Endothelial cell of umbilical vein (primary cell): ENCODE results near the gene MYLK. TPM values are rescaled to one million over a fixed set of nuclear protein-coding genes. Genes with fewer than 3 reads are reported as not detected.

Source experiments
- BruUV-seq: library from RNA; stranded (reverse); fragments of 400-500 nt; replicated peaks from 2 replicates; lab custom pipeline; 2021; lab: Mats Ljungman, UMichigan
- CTCF ChIA-PET: fragments of 300-600, 350-600 bp; sonication (Branson Sonifier 250); formaldehyde crosslinking; loops from one replicate; lab custom pipeline; 2021; ENCODE audit warnings: antibody characterized with exemption, inconsistent platforms; lab: Charles Lee
- POLR2A ChIA-PET: fragments of 300-600, 350-600 bp; sonication (Branson Sonifier 250); formaldehyde crosslinking; loops from one replicate; lab custom pipeline; 2021; ENCODE audit warnings: antibody characterized with exemption, inconsistent platforms; lab: Charles Lee
- DNase-seq: peaks from one replicate; pipeline ENCODE4 v3.0.0-alpha.2; 2011; ENCODE audit warnings: low read depth, low spot score
- FAIRE-seq: peaks from 2 replicates; lab custom pipeline; 2011; peaks lifted over from hg19 to GRCh38; lab: Jason Lieb, UNC
- H2AFZ ChIP-seq: 2 replicates; pipeline ENCODE4 v1.6.0; 2012; ENCODE audit warnings: low read depth, low read length, control low read depth, inconsistent platforms
- H3K27ac ChIP-seq: 2 replicates; pipeline ENCODE4 v1.5.1; 2011; ENCODE audit warnings: low read depth, mild to moderate bottlenecking, control low read depth, low read length, moderate library complexity; ENCODE audit not compliant: insufficient read depth
- H3K27me3 ChIP-seq, 2 experiments: 2 replicates each; pipeline versions ENCODE4 v1.6.0 to v1.6.1; 2011; ENCODE audit warnings: low read length in 2 of 2, mixed read lengths in 1 of 2; ENCODE audit not compliant: control insufficient read depth in 2 of 2, insufficient read depth in 2 of 2
- H3K36me3 ChIP-seq, 2 experiments: 2 replicates in 1 of 2; 3 replicates in 1 of 2; pipeline ENCODE4 v1.5.1; 2011; ENCODE audit warnings: low read length in 2 of 2, mild to moderate bottlenecking in 1 of 2, moderate library complexity in 1 of 2; ENCODE audit not compliant: control insufficient read depth in 2 of 2, insufficient read depth in 2 of 2; ENCODE audit errors: extremely low read depth in 1 of 2
- H3K4me1 ChIP-seq: 3 replicates; pipeline ENCODE4 v1.5.1; 2011; ENCODE audit warnings: mild to moderate bottlenecking, low read length; ENCODE audit not compliant: control insufficient read depth, insufficient read depth; ENCODE audit errors: extremely low read depth
- H3K4me2 ChIP-seq: 2 replicates; pipeline ENCODE4 v1.6.1; 2011; ENCODE audit warnings: low read length, control low read depth, mixed read lengths; ENCODE audit not compliant: insufficient read depth
- H3K4me3 ChIP-seq, 3 experiments: fragments of 200-600 bp in 1 of 3; sonication (generic), shearing (Covaris generic) in 1 of 3; replicated peaks in 1 of 3; 2 replicates each; pipeline ENCODE4 v1.5.1; 2011 to 2016; ENCODE audit warnings: control low read depth in 3 of 3, low read length in 3 of 3, mild to moderate bottlenecking in 2 of 3, inconsistent platforms in 1 of 3, low read depth in 1 of 3, moderate library complexity in 1 of 3; ENCODE audit not compliant: insufficient read depth in 1 of 3
- H3K79me2 ChIP-seq: 2 replicates; pipeline ENCODE4 v1.6.0; 2012; ENCODE audit warnings: low read length, inconsistent platforms; ENCODE audit not compliant: control insufficient read depth, insufficient read depth
- H3K9ac ChIP-seq: replicated peaks from 2 replicates; pipeline ENCODE3; 2011; ENCODE audit warnings: low read length, control low read depth; ENCODE audit not compliant: insufficient read depth; ENCODE audit errors: extremely low read depth
- H3K9me1 ChIP-seq: replicated peaks from 3 replicates; pipeline ENCODE4 v1.6.0; 2011; ENCODE audit warnings: mild to moderate bottlenecking, low read length; ENCODE audit not compliant: control insufficient read depth, insufficient read depth; ENCODE audit errors: extremely low read depth
- H3K9me3 ChIP-seq: replicated peaks from 2 replicates; pipeline ENCODE4 v1.5.1; 2012; ENCODE audit warnings: low read length, inconsistent platforms; ENCODE audit not compliant: control insufficient read depth, insufficient read depth
- H4K20me1 ChIP-seq: replicated peaks from 2 replicates; pipeline ENCODE3; 2011; ENCODE audit warnings: mild to moderate bottlenecking, low read length; ENCODE audit not compliant: control insufficient read depth, insufficient read depth; ENCODE audit errors: extremely low read depth
- EZH2 ChIP-seq: IDR thresholded peaks from 2 replicates; pipeline ENCODE4 v1.6.1; 2012; ENCODE audit warnings: borderline replicate concordance, low read depth, mild to moderate bottlenecking, moderate library complexity, low read length, inconsistent platforms; ENCODE audit not compliant: severe bottlenecking
- FOS ChIP-seq: IDR thresholded peaks from 2 replicates; pipeline ENCODE4 v1.6.1; 2011; ENCODE audit warnings: mild to moderate bottlenecking, low read length, moderate library complexity, borderline replicate concordance; ENCODE audit not compliant: insufficient read depth
- JUN ChIP-seq: IDR thresholded peaks from 2 replicates; pipeline ENCODE4 v1.6.1; 2011; ENCODE audit warnings: borderline replicate concordance, low read depth; ENCODE audit not compliant: insufficient read length, insufficient read depth
- MYC ChIP-seq: IDR thresholded peaks from one replicate; pipeline ENCODE4 v1.6.1; 2011; ENCODE audit warnings: mild to moderate bottlenecking, low read depth, low read length
- POLR2A ChIP-seq: IDR thresholded peaks from 2 replicates; pipeline ENCODE4 v1.6.1; 2012; ENCODE audit warnings: low read depth, mild to moderate bottlenecking, control low read depth, low read length
- POLR2AphosphoS5 ChIP-seq: IDR thresholded peaks from 2 replicates; pipeline ENCODE4 v1.6.1; 2012; ENCODE audit warnings: low read depth, mild to moderate bottlenecking, control low read depth, low read length, moderate library complexity; ENCODE audit not compliant: insufficient read depth
- dilution Hi-C: fragments of 300-500 bp; cut with MboI; formaldehyde crosslinking; loops from one replicate; pipeline ENCODE4 v1.15.0; 2019; ENCODE audit warnings: low sequenced_read_pairs; ENCODE audit not compliant: extremely low pct_ligation_motif_present
- intact Hi-C: fragments of 100-400 bp; cut with micrococcal nuclease; formaldehyde crosslinking; loops from one replicate; pipeline ENCODE4 v1.10.0; 2022
- polyA plus RNA-seq, 4 experiments: library from polyadenylated mRNA; depleted of rRNA in 3 of 4; stranded (reverse) in 3 of 4; unstranded in 1 of 4; fragments of >200 nt; gene quantifications; 2 replicates each; pipeline versions ENCODE4 v1.2.1 to v1.2.3, GENCODE V29; 2011 to 2012; ENCODE audit warnings: missing spikeins in 1 of 4
- total RNA-seq: library from RNA; stranded (reverse); gene quantifications from 2 replicates; pipeline ENCODE4 v1.2.3, GENCODE V29; 2021
- TF ChIP-seq, protein P1 (sequence below), 2 donors: IDR thresholded peaks; 1 replicate in 1 of 2; 2 replicates in 1 of 2; pipeline ENCODE4 v1.5.1; 2011; ENCODE audit warnings: low read length in 2 of 2, mild to moderate bottlenecking in 2 of 2, moderate library complexity in 2 of 2, control low read depth in 1 of 2, inconsistent platforms in 1 of 2, low read depth in 1 of 2; ENCODE audit not compliant: insufficient read depth in 1 of 2; ENCODE audit errors: extremely low read depth in 1 of 2

Gene MYLK
- total and polyA plus RNA-seq, 2 donors (not counting 3 experiments of a cell fraction or from before 2014, with no cell fraction given), result 10.0 to 22.2 TPM

DNA sequence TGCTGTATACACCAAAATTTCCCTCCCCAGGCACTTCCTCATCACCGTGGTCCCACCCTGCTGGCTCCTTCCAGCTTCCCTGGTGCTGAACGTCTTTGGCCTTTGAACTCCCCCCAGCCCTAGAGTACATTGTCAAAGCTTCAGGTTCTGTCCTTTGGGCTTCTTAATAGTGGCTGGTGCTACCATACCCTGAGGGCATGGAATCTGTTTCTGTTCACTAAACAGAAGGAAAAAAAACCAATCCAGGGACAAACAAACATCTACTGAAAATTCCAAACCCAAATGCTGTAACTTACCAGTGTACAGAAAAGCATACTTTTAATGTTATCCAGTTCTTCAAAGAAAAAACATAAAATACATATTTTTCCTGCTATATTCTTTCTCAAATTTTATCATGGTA is 148.7 kb downstream of the MYLK start:
- H3K36me3 ChIP-seq, result no peaks in the 10 kb centered on the region
- no peaks in the 10 kb centered on the region for H3K4me1 ChIP-seq
- peaks cover 4 to 6% of the 10 kb centered on the region in 2 experiments for H3K27me3 ChIP-seq
- BruUV-seq, result no TSS peak
- H3K4me2 ChIP-seq, result no peak overlapping the region
- H3K9me1 ChIP-seq, result no peaks in the 10 kb centered on the region
- H3K27ac ChIP-seq, result no peak overlapping the region
- no peaks in the 10 kb centered on the region for H4K20me1 ChIP-seq
- no peaks in the 10 kb centered on the region for H3K79me2 ChIP-seq
- H3K9ac ChIP-seq, result no peak overlapping the region
- H2AFZ ChIP-seq, result no peak overlapping the region
- H3K4me3 ChIP-seq, result no peak overlapping the region
- dilution Hi-C loops, result no loop called here
- POLR2A ChIA-PET, result no interaction called here
- CTCF ChIA-PET, result interaction anchor here (0.7 kb wide), 1 partner anchor 12 kb away, joined by 3 read pairs; no protein-coding TSS in a partner anchor
- no peak for FAIRE-seq
- DNase-seq, result no peak
- TF ChIP-seq POLR2A (no peak), FOS (no peak), MYC (no peak), JUN (no peak), POLR2AphosphoS5 (no peak), EZH2 (no peak)
- TF ChIP-seq, protein P1, sequence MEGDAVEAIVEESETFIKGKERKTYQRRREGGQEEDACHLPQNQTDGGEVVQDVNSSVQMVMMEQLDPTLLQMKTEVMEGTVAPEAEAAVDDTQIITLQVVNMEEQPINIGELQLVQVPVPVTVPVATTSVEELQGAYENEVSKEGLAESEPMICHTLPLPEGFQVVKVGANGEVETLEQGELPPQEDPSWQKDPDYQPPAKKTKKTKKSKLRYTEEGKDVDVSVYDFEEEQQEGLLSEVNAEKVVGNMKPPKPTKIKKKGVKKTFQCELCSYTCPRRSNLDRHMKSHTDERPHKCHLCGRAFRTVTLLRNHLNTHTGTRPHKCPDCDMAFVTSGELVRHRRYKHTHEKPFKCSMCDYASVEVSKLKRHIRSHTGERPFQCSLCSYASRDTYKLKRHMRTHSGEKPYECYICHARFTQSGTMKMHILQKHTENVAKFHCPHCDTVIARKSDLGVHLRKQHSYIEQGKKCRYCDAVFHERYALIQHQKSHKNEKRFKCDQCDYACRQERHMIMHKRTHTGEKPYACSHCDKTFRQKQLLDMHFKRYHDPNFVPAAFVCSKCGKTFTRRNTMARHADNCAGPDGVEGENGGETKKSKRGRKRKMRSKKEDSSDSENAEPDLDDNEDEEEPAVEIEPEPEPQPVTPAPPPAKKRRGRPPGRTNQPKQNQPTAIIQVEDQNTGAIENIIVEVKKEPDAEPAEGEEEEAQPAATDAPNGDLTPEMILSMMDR (IDR thresholded peaks at IDR 0.05; ENCODE audit: extremely low read depth in 1 of 2, insufficient read depth in 1 of 2, low read depth in 1 of 2, low read length in 2 of 2), result no peak
- intact Hi-C loops, result no loop called here
- H3K9me3 ChIP-seq, result no peaks in the 10 kb centered on the region
